ENCODE data around the gene VPS13D.
A peak's percentile ranks its signal among the peaks of the same experiment; 100 is the strongest.

Gene VPS13D

DNA sequence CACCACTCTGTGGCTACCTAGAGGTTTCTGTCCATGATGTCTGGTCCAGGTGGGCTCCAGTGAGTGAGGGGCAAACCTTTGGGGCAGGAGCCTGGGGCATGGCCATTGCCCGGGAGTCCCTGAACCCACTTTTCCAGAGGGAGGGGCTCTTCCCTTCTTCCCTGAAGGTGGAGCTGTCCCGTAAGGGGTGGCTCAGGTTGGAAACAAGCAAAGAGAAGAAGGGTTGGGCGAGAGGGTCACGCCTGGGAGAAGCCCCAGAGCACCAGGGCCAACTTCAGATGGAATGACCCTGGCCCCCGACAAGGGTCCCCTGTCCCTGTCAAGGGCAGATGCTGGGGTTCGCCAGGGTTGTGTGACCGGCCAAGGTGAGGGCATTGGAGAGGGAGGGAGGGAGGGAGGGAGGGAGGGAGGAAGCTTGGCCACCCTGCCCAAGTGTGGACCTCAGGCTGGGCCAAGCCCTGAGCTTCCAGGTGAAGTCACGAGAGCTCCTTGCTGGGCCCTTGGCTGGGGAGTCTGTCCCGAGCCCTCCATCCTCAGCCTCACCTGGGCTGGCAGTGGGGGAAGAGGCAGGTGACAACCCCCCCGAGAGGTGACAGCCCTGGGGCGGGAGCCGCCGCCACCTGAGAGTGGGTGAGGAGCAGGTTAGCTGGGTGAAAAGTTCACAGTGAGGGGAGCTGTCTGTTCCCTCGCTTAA, 318.6 kb downstream of the VPS13D start:
- no peak for DNase-seq

DNA sequence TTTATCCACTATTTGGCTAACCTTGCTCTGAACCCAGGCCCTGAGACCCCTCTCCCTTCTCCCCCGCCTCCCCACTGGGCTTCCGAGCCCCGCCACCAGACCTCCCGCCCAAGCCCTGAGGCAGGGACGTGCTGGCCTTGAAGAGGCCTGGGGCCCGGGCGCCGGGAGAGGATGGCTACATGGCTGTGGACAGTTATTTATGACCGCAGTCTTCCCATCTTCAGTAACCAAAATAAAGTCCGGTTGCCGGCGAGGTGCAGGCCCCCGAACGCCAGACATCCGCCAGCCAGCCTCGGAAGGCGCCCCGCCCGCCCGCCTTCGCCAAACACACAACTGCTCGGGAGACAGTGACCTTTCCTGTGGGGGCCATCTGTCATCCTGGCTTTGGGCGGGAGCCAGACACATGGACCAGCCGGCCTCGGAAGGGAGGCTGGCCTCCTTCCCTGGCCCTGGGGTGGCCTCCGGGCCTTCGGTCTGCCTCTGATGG, 319.2 kb downstream of the VPS13D start:
- no peak for DNase-seq

DNA sequence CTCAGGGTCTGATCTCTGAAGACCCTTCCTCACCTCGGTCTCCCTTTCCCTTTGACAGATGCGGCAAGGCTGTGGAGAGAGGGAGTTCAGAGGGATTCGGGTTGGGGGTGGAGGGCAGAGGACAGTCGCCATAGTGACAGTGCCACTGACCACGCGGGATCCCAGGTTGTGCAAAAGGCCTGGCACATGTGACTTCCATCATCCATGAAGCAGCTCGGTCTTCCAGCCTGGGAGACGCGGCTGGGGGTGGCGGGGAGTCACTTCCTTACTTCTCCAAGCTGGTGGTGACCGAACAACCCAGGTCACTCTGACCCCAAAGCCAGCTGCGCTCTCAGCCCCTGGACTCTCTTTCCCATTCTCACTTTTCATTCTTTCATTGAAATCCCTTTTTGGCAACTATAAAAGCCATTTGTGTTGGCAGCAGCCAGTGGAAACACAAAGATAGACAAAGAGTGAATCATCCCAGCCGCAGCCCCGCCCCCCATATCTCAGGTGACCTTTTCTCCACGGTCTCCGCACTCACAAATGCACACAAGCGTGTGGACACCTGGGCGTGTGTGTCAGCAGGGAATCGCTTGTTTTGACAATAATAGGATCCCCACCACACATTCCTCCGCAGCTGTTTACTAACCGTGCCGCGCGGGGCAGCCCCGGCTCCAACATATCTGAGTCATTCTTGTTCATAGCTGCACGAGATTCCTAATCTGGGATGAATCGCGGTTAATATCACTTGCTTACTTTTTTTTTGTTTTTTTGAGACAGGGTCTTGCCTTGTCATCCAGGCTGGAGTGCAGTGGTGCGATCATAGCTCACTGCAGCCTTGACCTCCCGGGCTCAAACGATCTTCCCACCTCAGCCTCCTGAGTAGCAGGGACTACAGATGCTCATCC, 319.9 kb downstream of the VPS13D start:
- peak; percentile 2 for DNase-seq

DNA sequence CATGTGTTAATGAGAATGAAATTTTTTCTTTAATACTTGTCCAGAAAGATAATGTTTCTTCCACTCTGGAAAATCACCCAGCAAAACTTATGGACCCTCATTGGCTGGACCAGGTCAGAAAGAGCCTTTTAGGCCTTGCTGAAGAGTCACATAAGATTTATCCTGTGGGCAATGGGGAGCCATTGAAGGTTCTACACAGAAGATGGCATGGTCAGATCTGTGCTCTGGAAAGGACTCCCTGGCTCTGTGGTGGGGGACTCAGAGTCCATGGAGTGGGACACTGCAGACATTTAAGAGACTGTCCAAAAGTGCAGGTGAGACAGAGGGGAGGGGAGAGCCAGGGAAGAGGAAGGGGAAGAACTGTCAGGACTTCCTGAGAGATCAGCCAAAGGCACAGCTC, 321.8 kb downstream of the VPS13D start:
- DNase-seq = no peak

DNA sequence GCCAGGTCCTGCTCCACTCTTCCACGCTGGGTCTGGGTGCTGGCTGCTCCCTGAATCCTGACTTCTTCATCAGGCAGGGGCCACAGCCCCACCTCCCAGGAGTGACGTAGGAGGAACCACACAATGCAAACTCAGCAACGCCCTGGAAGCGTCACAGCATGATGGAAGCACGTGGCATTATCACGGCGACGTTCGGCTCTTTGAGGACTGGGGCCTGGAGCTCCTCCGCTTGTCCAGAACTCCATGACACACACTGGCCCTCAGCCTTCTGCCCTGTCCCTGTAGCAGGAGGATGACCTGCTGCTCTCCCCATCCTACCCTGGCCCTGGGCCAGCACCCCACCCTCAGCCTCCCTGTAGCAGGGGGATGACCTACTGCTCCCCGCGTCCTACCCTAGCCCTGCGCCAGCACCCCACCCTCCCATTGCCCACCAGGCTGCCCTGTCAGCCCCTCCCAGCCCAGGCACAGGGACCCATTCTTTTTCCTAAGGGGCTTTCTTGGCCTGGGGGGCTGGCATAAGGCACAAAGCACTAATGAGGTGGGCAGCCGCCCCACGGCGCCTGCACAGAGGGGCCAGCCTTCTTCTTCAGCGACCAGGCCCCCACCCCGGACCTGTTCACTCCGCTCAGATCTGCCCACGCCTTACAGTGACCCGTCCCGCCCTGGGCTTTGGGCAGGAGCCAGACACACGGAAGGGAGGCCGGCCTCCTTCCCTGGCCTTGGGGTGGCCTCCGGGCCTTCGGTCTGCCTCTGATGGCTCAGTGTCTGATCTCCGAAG, 322.5 kb downstream of the VPS13D start:
- no peak for DNase-seq

DNA sequence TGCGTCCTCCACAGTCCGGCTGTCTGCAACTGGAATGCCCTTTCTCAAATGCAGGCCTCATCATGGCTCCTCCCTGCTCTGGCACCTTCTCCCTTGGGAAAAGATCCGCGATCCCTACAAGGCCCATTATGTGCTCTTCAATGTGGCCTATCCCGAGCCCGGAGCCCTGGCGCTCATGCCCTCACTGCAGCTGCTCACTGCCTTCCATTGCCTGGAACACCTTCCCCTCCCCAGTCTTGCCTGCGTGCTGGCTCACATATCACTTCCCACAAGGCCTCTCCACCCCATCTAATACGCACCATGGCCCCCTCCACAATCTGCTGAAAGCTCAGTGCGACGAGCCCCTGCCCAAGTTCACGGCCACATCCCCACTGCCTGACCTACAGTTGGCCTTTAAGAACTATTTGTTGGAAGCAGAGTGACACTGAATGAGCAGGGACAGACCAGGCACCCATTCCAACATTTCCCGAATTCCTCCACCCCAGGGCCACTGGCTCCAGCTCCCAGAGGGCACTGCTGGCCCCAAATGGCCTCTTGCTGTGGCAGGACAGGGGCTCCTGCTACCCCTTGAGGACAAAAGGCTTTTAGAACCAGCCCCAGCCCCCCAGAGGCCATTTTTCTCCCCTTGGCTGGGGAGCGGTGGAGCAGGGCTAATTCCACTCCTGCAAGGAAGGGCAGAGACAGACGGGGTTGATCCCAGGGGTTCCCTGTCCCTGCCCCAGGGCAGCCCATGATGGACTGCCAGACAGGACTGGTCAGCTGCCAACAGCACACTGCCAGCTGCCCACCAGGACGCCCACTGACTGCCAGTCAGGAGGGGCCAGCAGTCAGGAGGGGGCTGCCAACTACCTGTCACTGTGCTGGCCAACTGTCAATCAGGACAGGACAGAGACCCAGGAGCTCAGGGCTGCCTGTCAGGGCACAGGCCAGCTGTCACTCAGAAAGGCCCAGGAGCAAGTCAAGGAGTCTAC, 323.4 kb downstream of the VPS13D start:
- no peak for DNase-seq

DNA sequence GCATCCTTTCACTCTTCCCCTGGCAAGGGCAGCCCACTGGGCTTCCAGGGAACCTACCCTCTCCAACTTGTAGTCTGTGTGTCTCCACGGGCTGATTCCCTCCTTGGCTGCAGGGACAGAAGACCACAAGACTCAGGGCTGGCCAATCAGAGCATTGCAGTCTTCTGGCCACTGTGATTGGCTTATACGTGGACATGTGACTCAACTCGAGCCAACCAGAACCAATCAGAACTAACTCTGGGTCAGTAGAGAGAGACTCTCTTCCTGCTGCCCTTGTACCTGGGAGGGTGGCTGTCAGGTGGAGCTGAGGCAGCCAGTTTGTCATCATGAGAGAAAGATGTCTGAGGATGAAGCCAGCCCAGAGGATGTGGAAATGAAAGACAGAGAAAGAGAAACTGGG, 324.1 kb downstream of the VPS13D start:
- DNase-seq = no peak

DNA sequence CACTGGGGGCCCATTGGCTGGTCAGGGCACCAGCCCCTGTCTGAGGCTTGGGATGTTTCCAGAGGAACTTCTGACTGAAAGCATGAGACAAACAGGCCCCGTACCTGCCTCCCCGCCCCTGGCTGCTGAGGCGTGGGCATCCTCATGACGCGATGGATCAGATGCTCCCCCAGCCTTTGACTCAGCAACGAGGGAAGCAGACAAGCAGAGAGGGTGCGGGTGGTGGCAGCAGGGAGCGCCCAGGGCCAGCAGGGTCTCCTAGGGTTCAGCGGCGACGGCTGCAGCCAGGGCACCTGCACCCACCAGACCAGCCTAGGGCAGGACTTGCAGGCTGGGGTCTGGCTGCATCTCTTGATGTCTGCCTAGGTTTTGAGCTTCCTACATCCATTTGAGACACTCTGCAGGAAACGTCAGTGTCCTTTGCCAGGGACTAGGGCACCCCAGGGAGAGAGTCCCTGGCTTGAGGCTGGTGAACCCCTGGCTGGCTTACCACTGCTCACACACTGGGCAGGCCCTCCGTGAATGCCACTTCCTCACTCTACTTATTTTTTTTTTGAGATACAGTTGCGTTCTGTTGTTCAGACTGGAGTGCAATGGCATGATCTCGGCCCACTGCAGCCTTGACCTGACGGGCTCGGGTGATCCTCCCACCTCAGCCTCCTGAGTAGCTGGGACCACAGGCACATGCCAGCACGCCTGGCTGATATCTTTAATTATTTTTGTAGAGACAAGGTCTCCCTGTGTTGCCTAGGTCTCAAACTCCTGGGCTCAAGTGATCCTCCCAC, 324.9 kb downstream of the VPS13D start:
- no peak for DNase-seq

DNA sequence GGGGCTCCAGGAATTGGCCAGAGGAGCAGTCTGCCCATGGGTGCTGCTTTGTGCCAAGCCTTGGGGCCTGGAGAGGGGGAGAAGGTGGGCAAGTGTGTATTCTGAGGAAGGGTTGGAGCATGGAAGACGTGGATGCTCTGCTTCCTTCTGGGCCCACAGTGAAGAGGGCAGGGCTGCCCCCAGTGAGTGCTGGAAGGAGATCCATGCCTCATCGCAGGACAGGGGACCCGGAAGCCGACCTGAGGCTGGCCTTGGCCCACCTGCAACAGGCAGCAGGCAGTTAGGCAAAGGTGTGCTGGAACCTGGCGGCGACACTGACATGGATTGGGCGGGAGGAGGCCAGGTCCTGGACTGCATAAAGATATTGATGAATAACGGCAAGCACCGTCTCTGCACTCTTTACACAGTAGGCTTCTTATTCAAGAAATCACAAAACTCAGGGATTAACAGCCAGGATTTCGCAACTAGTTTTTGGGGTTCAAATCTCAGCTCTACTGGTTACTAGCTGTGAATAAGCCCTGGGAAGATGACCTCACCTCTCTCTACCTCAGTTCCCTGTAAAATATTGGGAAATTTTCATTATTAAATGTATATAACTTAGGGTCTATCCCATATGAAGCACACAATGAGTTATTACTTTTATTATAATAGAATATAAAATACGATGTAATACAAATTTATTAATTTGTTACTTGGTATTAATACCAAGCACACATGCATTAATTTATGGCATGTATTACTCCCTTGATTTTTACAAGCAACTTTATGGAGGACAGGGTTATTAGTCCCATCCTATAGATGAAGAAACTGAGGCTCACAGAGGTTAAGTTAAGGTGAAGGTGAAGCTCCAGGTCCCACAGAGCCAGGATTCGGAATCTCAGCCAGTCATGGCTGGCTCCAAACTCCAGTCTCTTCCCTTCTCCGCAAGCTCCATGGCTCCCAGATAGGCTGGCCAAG, 325.9 kb downstream of the VPS13D start:
- no peak for DNase-seq

DNA sequence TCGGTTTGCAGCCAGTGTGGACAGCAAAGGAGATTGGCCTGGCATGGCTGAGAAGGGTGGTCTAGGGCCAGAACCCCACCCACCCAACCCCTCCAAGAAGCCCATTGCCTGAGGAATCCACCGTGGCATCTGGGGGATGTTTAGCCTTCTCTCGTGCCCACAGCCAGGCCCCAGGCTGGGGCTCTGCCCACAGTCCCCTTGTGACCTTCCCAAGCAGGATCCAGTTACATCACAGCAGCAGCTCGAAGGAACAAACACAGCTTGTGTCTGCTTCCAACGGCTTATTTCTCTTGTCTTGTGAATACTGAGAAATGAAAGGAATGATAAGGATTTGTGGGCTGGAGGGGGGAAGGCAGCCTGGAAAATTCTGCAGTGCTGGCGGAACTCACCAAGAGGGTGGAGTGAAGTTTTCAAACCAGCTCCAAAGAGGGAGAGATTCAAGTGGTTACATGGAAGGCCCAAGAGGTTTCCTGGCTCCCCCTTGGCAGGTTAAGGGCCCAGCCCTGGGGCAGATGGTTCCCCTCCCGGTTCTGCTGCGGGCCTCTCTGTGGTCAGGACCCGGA, 326.6 kb downstream of the VPS13D start:
- DNase-seq = no peak

DNA sequence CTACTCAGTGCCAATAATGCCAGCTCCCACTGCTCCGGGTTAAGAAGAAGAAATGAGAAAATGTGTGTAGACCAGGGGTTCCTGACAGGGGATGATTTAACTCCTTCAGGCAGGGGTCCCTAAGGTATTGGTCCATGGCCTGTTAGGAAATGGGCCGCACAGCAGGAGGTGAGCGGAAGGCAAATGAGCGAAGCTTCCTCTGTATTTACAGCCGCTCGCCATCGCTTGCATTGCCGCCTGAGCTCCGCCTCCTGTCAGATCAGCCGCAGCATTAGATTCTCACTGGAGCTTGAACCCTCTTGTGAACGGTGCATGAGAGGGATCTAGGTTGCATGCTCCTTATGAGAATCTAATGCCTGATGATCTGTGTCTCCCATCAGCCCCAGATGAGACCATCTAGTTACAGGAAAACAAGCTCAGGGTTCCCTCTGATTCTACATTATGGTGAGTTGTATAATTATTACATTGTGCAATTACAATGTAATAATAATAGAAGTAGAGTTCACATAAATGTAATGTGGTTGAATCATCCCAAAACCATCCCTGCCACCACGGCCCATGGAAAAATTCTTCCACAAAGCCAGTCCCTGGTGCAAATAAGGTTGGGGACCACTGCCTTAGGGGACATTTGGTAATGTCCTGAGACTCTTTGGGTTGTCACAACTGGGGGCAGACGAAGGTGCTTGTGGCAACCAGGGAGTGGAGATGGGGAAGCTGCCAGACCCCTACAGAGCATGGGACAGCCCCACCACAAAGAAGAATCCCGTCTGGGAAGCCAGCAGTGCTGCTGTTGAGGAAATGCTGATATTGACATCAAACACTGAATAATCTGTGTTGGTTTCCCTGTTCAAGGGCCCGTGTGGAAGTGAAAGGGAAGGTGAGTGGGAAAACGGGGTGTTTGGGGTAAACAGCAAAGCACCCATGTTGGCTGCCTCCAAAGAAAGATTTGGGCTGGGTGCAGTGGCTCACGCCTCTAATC, 327.4 kb downstream of the VPS13D start:
- no peak for DNase-seq

DNA sequence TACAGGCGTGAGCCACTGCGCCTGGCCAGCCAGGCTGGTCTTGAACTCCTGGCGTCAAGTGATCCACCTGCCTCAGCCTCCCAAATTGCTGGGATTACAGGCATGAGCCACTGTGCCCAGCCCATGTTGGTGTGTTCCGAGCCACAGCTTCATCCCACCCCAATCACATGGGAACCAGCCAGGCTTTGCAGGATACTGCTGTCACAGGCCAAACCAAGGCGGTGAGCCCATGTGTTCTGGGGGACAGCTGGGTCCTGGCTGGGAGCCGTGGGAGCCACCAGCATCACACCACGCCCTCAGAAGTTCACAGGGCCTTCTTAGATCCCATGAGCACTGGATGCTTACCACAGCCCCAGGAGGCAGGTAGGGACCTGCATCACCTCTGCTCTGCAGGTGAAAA, 331.3 kb downstream of the VPS13D start:
- no peak for DNase-seq

All from CD4-positive, alpha-beta T cell treated with Interleukin-4 for 4 hours (primary cell).